GM12873 (cell line): ENCODE measurements around the gene FAS.

Source experiments
- CTCF ChIP-seq: IDR thresholded peaks from 2 replicates; pipeline ENCODE4 v1.5.1; 2012; ENCODE audit warnings: low read depth, mild to moderate bottlenecking, moderate library complexity, low read length, control low read depth; ENCODE audit not compliant: insufficient read depth; ENCODE audit errors: missing control alignments

The FAS gene

GRCh38 chr10:88987243-88987725 is 3.3 kb upstream of the FAS start:
- TF ChIP-seq CTCF = no peak

GRCh38 chr10:88987840-88988239 is 2.8 kb upstream of the FAS start:
- TF ChIP-seq CTCF = no peak

- TF ChIP-seq CTCF = no peak
These were observed 1.2 kb upstream of the FAS start for GRCh38 chr10:88989423-88989822.

- TF ChIP-seq CTCF = no peak
These were observed 694 bp upstream of the FAS start for GRCh38 chr10:88989824-88990383.

- peak; percentile 22 for TF ChIP-seq CTCF
These were observed 732 bp downstream of the FAS start for GRCh38 chr10:88991161-88991898.

GRCh38 chr10:88991899-88992320 is 1.3 kb downstream of the FAS start:
- no peak for TF ChIP-seq CTCF

- TF ChIP-seq CTCF = no peak
These were observed 2.4 kb downstream of the FAS start for GRCh38 chr10:88992921-88993524.
